Skin of body (tissue), 2 donors: ENCODE data around the gene PRDM5. TPM values are rescaled to one million over a fixed set of nuclear protein-coding genes. Genes with fewer than 3 reads are reported as not detected.

Experiments used
- DNase-seq: peaks from one replicate; lab custom pipeline; 2025; lab: John Stamatoyannopoulos, UW
- total RNA-seq: library from RNA; depleted of rRNA; stranded (reverse); fragments of >200 nt; gene quantifications from one replicate; pipeline ENCODE4 v1.2.3, GENCODE V29; 2014

Gene PRDM5
- total RNA-seq = 37.0 TPM

DNA sequence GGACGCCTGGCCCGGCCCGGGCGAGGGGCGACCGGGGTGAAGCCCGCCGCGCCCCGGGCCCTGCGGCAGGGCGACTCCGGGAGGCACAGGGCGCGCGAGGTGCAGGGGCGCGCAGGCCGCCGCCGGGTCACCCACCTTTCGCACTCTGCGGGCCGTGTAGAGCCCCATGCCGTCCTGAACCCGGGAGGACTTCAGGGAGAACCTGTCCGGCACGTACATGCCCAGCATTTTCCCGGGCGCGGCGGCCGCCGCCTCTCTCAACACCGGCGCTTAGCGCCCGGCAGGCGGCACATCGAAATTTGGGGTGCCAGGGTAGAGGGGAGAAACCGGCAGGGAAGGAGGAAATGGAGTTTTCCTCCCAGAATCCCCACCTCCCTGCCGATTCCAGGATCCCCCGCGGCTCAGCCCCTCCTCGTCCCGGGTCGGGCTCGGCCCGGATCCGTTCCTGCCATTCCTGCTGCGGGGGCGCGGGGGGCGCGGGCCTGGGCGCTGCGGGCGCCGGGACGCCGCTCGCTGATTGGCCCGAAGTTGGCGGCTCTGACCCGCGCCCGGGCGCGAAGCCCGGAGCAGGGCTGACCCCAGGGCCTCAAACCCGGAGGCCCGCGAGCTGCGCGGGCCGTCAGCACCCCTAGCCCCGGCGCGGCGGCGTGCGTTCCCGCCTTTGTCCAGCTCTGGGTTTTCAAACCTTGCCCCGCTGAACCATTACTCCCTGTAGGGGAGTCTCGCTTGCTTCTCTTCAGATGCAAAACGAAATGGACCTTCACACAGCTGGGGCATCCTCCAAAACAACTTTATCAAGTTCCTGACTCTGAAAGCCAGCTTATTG lies at the start of gene PRDM5:
TSS of gene PRDM5 (minus strand) at position 346 of the 826 bp plus-strand sequence. CDS start at position 228, 118 bp downstream.
- DNase-seq = peak; percentile 26

DNA sequence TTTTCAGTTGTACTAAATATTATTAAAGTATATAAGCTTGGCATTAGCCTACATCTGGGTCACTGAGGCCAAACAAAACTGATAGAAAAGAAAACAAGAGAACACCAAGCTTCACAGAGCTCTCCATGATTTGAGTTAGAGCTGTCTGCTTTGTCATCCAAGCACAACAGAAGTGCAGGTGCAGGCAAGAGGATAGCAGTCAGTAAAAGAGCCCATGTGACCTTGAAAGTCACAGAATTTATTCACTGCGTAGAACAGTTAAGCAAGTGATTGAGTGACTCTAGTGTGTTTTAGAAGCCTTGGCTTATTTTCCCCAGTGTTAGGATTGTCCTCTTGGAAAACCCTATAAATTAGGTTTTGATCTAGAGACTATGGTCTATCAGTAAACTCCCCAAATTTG lies 49.4 kb upstream of the PRDM5 start:
- no peak for DNase-seq

DNA sequence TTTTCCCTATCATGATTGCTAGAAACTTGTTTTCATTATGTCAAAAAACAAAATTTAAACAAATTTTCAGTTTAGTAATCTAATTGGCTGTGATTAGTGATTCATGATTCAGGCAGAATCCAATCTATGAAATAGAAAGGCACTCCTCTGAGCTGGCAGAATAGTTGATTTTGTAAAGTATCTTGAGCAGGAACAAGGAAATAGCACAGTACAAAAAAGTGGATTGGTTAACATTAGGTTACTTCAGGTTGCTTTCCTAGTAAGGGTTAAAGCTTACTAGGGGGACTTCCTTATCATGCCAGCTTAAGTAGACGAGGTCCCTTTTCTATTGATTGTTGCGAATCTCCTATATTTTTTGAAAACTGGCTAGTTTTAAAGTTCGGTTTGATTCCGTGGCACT lies 43.4 kb upstream of the PRDM5 start:
- no peak for DNase-seq

DNA sequence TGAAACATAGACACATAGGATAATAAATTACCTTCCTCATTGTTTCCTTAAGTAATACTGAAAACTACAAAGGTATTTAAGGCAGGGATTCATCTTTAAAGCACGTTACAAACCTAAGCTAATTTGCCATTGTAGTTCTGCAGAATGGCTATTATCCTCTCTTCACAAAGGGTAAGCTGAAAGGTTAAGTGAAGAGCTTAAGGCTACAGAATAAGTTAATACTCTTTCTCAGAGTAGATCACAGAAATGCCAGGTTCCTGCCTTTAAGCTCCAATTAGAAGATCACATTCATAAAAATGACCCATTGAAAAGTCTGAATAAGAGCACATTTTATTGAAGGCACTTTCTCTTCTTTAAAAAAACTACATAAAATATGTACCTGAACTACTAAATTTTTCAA lies 42.1 kb upstream of the PRDM5 start:
- DNase-seq = no peak

DNA sequence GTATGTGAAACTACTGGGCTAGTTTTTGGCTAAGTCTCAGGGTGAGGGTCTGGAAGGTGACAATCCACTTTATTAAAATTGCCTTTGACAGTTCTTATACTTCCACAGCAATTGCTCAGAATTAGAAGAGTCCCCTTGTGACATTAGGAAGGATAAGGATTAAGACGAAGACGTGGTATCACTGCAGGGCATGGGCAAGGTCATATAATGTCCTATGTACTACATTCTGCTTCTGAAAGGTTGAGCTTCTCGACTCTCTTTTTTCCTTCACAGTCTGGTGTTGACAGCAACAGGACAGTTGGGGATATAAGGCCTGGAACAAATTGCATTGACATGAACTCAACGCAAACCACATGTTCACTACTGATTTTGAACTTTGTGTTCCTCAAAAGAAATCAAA lies 40.9 kb upstream of the PRDM5 start:
- DNase-seq = no peak

DNA sequence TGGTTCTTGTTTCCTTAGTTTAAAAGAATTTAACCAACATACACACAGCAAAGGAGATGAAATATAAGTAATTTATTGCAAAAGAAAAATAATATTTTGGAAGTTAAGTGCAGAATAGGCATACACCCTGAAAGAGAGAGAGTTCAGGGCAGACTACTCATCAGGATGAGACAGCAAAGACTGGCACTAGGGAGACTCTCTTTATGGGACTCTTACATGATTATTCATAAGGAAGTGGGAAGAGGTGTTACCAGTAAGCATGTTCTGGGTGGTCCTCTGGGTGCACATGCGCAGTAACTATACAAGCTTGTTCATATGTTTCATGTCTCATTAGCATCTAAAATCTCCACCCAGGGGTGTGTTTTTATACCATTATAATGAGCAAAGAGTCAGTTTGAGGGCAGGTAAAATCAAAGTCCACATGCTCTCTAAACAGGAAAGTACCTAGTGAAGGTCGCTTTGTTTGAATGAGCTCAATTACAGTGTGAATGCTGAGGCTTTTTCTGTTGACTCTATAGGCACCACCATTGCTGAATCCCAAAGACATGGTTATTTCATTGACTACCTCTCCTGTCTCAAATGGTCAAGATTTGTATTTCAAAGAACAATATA lies 38.2 kb upstream of the PRDM5 start:
- DNase-seq = no peak

DNA sequence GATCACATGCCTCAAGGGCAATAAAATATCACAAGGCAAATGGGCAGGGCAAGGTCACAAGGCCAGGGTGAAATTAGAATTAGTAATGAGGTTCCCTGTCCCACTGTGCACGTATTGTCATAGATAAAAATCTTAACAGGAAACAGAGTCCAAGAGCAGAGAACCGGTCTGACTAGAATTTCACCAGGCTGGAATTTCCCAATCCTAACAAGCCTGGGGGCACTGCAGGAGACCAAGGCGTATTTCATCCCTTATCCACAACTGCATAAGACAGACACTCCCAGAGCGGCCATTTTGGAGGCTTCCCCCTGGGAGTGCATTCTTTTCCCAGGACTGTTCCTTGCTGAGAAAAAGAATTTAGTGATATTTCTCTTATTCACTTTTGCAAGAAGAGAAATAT lies 25.9 kb upstream of the PRDM5 start:
- no peak for DNase-seq

DNA sequence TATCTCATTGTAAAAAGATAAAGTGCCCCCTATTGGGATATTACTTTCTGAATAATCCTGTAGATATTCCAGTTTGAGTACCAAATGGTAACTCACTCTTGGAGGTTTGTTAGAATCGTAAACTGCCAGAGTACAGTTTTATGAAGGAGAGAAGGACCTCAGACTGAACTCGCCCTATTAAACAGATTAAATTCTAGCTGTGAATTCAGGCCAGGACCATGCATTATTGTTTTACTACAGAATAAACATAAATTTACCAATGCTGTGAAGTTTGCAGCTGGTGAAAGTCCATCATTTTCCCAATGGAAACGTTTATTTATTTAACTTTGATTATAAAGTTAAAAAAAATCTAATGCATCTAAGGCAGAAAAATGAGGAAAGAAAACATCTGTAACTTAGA lies 20.2 kb upstream of the PRDM5 start:
- no peak for DNase-seq

DNA sequence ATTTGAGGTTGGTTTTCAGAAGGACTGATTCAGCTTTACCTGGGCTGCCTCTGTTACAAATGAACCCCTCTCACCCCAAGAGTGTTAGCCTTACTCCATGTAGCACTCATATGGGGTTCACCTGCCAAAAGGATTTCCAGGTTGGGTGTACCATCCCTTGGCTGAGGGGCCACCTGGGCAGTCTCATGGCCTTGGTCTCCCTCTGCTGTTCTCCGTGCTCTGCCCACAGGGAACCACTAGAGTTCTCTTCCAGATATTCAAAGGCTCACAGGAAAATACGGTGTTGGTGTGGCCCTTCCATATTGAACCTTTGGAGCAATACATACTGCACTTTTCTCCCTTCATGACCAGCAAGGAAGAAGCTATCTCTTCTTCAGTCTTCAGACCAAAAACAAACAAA lies 18.0 kb upstream of the PRDM5 start:
- DNase-seq = no peak

DNA sequence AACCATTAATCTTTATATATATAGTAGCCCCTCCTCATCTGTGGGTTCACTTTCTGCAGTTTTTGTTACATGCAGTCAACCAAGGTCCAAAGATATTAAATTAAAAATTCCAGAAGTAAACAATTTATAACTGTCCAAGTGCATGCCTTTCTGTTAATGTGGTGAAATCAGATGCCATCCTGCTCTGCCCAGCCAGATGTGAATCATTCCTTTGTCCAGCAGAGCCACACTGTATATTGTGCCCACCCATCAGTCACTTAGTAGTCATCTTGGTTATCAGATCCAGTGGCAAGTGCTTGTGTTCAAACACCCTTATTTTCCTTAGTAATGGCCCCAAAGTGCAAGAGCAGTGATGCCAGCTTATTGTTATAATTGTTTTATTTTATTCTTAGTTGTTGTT lies 17.2 kb upstream of the PRDM5 start:
- DNase-seq = no peak

DNA sequence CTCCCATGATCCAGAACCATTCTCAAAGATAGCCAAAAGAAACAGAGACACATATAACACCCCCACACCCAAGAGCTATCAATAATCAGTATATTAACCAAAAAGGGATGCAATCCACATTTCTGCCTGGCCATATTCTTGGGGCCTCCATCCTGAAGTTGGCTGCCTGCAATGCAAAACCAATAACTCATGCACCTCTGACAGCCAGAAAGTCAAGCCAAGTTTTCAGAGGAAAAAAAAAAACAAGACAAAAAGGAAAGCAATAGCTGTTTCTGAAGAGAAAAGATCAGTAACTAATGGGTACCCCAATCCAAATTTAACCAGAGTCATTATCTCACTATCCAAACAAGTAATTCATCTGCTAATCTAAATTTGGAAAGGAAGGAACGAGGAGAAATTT lies 7.3 kb upstream of the PRDM5 start:
- DNase-seq = no peak

DNA sequence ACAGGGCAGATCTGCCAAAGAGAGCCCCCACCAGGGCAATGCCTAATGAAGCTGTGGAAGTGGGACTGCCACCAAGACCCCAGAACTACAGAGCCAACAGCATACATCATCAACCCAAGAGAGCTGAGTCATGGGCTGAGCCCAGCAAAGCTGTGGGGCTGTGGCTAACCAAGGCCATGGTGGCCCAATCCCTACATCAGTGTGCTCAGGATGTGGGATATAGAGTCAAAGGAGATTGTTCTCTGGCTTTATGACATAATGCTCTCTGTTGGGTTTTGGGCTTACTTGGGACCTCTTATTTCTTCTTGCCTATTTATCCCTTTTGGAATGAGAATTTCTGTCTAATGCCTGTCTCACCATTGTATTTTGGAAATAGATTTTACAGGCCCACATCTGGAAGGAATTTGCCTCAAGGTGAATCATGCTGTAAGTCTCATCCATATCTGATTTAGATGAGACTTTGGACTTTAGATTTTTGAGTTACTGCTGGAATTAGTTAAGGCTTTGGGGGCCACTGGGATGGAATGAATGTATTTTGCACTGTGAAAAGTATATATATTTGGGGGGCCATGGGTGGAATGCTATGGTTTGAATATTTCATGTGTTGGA lies 5.4 kb upstream of the PRDM5 start:
- no peak for DNase-seq

DNA sequence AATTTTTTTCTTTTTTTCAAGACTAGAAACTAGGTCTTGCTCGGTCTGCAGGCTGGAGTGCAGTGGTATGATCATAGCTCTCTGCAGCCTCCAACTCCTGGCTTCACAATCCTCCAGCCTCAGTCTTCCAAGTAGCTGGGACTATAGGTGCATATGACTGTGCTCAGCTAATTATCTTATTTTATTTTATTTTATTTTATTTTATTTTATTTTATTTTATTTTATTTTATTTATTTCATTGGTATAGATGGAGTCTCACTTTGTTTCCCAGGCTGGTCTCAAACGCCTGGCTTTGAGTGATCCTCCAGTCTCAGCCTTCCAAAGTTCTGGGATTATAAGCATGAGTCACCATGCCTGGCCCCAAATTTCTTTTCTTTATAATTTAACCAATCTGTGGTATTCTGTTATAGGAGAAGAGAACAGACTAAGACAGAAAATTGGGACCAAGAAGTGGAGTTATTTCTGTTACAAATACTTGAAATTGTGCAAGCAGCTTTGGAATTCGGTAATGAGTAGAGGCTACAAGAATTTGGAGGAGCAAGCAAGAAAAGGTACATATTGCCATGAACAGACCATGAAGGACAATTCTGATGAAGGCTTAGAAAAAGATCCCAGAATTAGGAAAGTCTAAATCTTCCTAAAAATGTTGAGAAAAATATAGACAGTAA lies 4.0 kb upstream of the PRDM5 start:
- no peak for DNase-seq

DNA sequence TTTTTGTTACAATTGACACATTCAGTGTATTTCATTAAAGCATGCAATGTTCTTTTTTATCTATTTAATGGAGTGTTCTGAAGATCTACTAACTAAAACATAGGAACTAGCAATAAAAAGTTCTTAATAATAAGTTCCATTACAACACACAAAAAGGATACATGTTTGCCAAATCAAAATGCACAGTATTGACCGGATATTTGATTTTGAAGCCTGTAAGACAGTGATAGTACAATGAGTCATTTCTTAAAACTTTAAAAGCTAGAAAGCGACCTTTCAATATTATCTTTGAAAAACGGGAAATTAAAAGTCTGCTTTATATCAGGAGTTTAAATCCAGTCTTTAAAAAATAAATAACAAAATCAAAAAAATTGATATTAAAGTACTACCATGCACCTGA lies 2.4 kb upstream of the PRDM5 start:
- no peak for DNase-seq

DNA sequence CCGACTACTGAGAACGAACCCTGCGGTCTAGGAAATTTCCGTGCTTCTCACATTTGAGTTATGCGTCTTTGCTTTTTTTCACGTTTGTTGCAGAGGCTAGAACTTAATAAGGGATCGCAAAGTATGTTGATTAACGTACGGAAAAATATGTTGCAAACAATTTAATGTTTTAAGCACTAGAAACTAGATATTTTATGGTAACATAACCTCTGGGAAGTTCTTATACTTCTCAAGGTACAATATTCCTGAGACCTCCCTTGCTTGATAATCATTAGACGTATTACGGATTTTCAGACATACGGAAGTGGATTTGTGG lies 639 bp upstream of the PRDM5 start:
- peak; percentile 49 for DNase-seq

DNA sequence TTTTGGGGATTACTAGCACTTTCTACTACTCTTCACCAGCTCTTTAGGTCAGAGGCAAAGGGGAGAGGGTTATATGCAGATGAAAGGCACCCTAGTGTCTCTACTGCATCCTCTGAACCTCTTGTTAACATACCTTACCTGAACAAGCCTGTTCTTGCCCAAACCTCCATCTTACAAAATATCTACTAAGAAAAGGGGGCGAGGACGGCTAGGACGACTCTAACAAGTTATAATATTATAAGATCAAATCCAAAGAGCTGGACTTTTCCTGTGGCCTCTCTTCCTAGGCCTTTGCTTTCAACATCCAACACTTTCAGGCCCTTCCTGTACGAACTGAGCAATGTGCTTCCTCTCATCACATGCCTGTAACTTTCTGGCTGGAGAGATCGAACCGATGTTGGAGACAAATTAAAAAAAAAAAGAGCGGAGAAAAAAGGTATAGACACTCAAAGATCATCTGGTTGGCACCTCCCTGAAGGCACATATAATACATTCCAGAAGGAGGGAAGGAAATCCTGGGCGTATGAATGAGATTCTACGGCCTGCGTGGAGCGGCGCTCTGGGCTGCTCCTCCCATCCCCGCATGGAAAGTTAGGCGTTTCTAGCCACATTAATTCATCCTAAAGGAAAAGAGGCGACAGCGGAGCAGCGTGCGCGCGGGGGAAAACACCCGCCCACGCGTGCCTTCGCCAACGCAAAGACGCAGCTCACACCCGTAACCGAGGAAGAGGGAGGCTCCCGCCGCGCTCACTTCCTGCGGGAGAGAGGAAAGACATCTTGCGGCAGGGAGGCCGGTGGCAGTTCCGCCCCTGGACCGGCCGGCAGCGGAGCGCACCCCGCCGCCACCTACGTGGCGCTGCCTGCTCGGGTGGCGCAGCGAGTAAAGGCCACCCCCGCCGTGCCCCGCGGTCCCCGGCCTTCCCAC lies 808 bp downstream of the PRDM5 start:
- peak; percentile 78 for DNase-seq

DNA sequence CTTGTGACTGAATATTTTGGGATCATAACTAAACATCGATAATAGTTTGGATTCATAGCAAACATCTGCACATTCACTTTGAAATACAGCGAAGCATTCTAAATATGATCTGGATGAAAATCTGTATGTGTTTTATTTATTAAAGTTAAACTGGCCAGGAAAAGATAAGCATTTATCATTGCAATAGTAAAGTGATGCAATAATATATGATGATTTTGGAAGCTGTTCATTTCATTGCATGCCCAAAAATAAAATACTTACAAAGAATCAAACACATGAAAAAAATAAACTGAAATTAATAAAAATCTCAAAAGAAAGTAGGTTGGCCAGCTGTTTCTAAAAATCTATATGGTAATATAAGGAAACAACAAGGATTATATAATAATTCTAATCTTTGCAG lies 1.9 kb downstream of the PRDM5 start:
- DNase-seq = peak; percentile 63

DNA sequence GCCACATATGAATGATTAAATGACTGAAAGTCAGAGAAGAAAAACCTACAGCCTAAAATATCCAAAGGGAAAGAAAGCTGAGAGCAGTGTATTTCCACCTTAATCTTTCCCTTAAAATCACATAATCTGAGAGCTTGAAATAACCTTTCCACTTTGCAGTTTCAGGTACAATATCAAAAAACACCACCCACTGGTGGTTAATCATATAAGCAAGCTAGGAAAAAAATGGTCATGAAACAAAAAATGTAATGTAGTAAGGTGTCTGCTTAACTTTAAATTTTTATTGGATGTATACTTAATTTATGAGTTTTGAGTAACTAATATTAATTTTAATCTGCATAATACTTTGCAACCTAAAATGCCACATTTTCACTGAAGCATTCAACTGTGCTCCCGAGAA lies 3.2 kb downstream of the PRDM5 start:
- no peak for DNase-seq

DNA sequence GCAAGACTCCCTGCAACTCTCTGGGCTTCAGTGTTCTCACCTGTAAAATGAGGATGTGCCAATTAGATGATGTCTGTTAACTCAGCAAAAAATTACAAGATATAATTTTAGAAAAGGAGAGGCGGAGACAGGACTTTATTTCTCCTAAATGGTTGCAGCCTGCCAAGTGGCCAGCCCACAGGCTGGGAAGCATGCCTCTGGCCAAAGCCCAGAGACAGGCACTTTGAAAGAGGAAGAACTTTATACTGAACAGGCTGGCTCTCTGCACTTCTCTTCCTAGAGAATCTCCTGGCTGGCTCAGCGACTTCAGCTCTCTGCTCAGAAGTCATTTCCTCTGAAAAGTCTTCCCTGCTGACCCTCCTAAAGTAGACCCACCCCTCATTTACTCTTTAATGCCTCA lies 3.7 kb downstream of the PRDM5 start:
- no peak for DNase-seq

DNA sequence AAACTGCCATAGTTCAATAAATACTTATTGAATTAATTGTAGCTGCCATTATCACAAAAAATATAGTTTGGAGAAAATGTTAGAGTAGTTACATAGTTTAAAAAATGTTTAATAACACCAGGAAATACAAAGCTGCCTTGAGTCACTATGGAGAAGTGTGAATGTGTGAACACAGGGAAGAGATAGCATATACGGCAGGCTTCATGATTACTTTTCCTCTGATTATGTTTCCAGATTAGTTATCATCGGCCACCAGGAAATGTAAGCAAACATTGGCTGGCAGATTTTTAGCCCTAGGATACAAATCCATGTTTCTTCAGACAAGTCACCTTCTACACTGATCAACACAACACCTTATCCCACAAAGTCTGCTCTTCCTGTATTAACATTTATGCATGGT lies 4.4 kb downstream of the PRDM5 start:
- DNase-seq = no peak

DNA sequence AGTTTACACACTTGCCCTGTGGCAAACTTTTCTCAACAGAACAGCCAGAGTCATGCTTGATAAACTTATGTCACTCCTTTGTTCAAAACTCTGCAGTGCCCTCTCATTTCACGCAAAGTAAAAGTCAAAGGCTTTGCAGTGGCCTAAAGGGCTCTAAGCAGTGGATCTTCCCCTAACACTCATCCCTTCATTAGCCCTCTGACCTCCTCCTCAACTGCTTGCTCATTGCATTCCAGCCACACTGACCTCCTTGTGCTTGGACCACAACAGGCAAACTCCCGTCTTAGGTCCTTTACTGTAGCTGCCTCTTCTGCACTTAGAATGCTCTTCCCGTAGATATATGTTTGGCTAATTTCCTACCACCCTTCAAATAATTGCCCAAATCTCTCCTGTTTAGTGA lies 5.6 kb downstream of the PRDM5 start:
- DNase-seq = no peak
